Frontal cortex (tissue), 4 donors: Measurements from ENCODE around the gene MLLT6. TPM values are rescaled to one million over a fixed set of nuclear protein-coding genes. Genes with fewer than 3 reads are reported as not detected.
A peak's percentile ranks its signal among the peaks of the same experiment; 100 is the strongest.

Experiments
- DNase-seq, 2 donors: peaks; one replicate each; pipeline ENCODE4 v3.0.0; 2012; ENCODE audit warnings: low spot score in 2 of 2
- FAIRE-seq: peaks from 2 replicates; lab custom pipeline; 2012; peaks lifted over from hg19 to GRCh38; lab: Jason Lieb, UNC
- total RNA-seq: library from RNA; depleted of rRNA; stranded (reverse); fragments of >200 nt; gene quantifications from one replicate; pipeline ENCODE4 v1.2.3, GENCODE V29; 2014
- donor health status: control.
- donor health status: control.
- donor health status: control.

MLLT6 gene
- total RNA-seq, 1 donor from 2014 or later = 16.3 TPM

GRCh38 chr17:38738007-38738662, 33.1 kb downstream of the MLLT6 start:
- DNase-seq (no peak), FAIRE-seq (no peak)

GRCh38 chr17:38738686-38739085, 33.6 kb downstream of the MLLT6 start:
- DNase-seq (no peak), FAIRE-seq (no peak)

- DNase-seq (no peak), FAIRE-seq (no peak)
Observed at GRCh38 chr17:38739305-38739704, 34.2 kb downstream of the MLLT6 start.

- DNase-seq (no peak), FAIRE-seq (no peak)
Observed at GRCh38 chr17:38740044-38740443, 35.0 kb downstream of the MLLT6 start.

GRCh38 chr17:38740806-38741205, 35.7 kb downstream of the MLLT6 start:
- FAIRE-seq (no peak), DNase-seq (no peak)

GRCh38 chr17:38741461-38741860, 36.4 kb downstream of the MLLT6 start:
- no peak for DNase-seq
- FAIRE-seq = no peak

GRCh38 chr17:38741921-38742410, 36.9 kb downstream of the MLLT6 start:
- DNase-seq = no peak
- no peak for FAIRE-seq

GRCh38 chr17:38742411-38743308, 37.6 kb downstream of the MLLT6 start:
- DNase-seq = peak; percentile 34 to 67
- no peak for FAIRE-seq

GRCh38 chr17:38743556-38744171, 38.6 kb downstream of the MLLT6 start:
- no peak for FAIRE-seq

GRCh38 chr17:38745545-38745944, 40.5 kb downstream of the MLLT6 start:
- peak in 1 of 2 donors; percentile 4 for DNase-seq
- no peak for FAIRE-seq

More at GRCh38 chr17:38743556-38744171, 38.6 kb downstream of the MLLT6 start:
- peak in 1 of 2 donors; percentile 19 for DNase-seq

- DNase-seq (no peak), FAIRE-seq (no peak)
Observed at GRCh38 chr17:38746004-38746848, 41.2 kb downstream of the MLLT6 start.

- FAIRE-seq = no peak
- DNase-seq = no peak
Observed at GRCh38 chr17:38746849-38747462, 41.9 kb downstream of the MLLT6 start.

- FAIRE-seq = no peak
- peak; percentile 32 to 58 for DNase-seq
Observed at GRCh38 chr17:38747463-38748148, 42.5 kb downstream of the MLLT6 start.

GRCh38 chr17:38748149-38748891, 43.2 kb downstream of the MLLT6 start, which contains the start of gene PCGF2:
PCGF2 (minus strand) TSS chr17:38748336; CDS start chr17:38740402, 7,934 bp downstream.
- FAIRE-seq = no peak
- peak; percentile 75 for DNase-seq

GRCh38 chr17:38748892-38749222, 43.8 kb downstream of the MLLT6 start:
- FAIRE-seq (no peak), DNase-seq (peak in 1 of 2 donors; percentile 22)

GRCh38 chr17:38749223-38750043, 44.4 kb downstream of the MLLT6 start:
- FAIRE-seq (no peak), DNase-seq (peak in 1 of 2 donors; percentile 36)

- DNase-seq (no peak), FAIRE-seq (no peak)
Observed at GRCh38 chr17:38750044-38750311, 44.9 kb downstream of the MLLT6 start.
